Measurements from ENCODE around the gene GAGE12D.
"Not testable (repeated sequence)": the region's sequence is repeated elsewhere in the genome, so short reads cannot be mapped to it uniquely, and the experiment has no call there.

GAGE12D gene

DNA sequence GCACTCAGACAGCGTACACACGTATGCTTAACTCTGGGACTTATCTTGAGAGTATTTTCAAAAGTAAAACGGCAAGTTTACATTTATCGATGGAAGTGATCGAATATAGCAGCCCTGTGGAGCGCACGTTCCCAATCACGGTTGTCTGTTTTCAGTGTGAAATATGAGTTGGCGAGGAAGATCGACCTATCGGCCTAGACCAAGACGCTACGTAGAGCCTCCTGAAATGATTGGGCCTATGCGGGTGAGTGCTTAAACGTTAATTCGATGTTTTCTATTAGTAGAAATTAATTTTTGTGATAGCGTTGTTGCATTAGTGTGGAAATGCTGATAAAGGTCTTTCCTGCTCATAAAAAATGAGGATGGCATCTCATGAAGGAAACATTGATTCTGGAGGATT, 49.0 kb downstream of the GAGE12D start:
- not testable (repeated sequence) for H3K4me3 ChIP-seq (ENCODE audit: low read depth in 1 of 2, low read length in 2 of 2); H3K36me3 ChIP-seq (ENCODE audit: control insufficient read depth in 1 of 2, insufficient read depth in 2 of 2, low read length in 2 of 2)

More for the DNA sequence above, 49.0 kb downstream of the GAGE12D start:
- H3K9me3 ChIP-seq (ENCODE audit: control insufficient read depth in 1 of 2, low read length in 2 of 2); H3K9ac ChIP-seq (ENCODE audit: low read depth in 1 of 2, low read length in 2 of 2); H3K4me1 ChIP-seq (ENCODE audit: control insufficient read depth in 1 of 2, insufficient read depth in 2 of 2, low read length in 2 of 2); H3K27me3 ChIP-seq (ENCODE audit: control insufficient read depth in 1 of 2, insufficient read depth in 2 of 2, low read length in 2 of 2); H3K27ac ChIP-seq (ENCODE audit: low read depth, low read length): not testable (repeated sequence)
